GM21367 (cell line): Measurements from ENCODE around the gene COL4A5.
"Not testable (repeated sequence)": the region's sequence is repeated elsewhere in the genome, so short reads cannot be mapped to it uniquely, and the experiment has no call there.

Experiments used
- ATAC-seq: cut with Tn5 transposase; IDR thresholded peaks from one replicate; pipeline ENCODE4 v1.9.1; 2021; ENCODE audit not compliant: unreplicated experiment

The COL4A5 gene

DNA sequence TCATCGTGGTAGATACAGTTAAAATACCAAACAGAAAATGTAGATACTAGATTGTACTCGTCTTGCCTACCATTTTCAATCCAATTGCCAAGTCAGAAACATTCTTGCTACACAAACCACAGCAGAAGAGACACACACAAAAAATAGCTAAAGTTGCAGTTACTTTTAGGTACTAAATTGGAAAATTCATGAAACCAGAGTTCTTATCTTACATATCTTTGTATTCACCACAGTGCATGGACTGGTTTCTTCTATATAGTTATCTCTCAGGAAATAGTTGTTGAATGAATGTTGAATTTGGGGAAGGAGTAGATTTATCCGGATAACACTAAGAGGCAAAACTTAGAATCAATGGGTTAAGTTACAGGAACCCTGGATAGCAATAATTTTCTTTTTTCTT is 14.2 kb downstream of the COL4A5 start:
- no peak for ATAC-seq

DNA sequence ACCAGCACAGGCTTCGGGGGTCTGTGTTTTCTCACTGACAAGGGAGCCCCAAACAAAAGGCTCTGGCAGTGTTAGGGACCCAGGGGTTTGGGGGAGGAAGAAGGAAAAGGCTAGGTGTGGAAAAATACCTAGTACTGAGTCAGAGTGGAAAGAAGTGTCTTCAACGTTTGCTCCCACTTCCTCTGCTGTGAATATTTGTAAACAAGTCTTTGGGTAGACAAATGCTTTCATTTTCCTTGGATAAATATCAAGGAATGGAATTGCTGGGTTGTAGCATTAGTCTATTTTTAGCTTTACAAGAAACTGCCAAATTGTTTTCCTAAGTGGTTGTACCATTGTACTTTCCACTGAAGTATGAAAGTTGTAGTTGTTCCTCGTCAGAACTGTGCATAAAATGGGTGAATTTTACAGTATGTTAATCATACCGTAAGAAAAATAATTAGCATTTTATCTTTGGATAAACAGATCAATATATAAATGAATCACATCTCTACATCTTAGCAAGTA is 17.4 kb downstream of the COL4A5 start:
- no peak for ATAC-seq

DNA sequence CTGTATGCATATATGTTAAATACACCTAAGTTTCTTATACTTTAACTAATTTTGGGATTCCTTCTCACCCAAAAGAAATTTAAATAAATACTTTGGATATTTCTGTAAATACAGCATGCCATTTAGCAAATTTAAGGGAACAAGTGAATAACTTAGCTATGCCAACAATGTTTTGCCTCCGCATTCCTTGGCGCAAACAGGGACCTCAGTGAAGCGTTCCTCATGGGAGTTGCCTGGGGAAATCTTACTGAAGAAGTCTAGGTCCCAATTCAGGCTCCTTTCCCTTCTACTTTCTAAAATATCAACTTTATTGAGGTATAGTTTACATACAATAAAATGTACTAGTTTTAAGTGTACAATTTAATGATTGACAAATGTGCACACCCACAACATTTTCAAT is 25.0 kb downstream of the COL4A5 start:
- ATAC-seq: no peak

DNA sequence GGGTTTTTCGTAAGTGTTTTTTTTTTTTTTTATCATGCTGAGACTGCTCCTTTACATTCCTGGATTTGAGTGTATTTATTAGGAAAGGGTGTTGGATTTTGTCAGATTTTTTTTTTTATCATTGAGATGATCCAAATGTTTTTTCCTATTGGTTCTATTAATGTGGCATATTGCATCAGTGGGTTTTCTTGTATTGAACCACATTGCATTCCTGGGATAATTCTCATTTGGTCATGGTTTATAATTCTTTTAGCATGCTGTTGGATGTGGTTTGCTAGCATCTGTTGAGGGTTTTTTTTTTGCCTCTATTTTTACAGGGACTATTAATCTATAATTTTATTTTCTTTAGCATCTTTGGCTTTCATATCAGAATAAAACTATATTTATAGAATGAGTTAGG is 28.8 kb downstream of the COL4A5 start:
- ATAC-seq: no peak

DNA sequence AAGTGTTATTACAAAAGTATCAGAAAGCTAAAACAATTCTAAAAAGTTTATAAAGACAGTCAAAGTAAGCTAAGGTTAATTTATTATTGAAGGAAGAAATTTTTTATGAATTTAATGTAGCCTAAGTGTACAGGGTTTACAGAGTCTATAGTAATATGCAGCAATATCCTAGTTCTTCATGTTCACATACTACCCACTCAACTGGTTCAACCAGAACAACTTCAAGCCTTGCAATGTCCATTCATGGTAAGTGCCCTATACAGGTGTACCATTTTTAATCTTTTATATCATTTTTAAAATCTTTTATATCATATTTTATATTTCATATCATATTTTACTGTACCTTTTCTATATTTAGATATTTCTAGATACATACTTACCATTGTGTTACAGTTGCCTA is 34.3 kb downstream of the COL4A5 start:
- ATAC-seq: no peak

DNA sequence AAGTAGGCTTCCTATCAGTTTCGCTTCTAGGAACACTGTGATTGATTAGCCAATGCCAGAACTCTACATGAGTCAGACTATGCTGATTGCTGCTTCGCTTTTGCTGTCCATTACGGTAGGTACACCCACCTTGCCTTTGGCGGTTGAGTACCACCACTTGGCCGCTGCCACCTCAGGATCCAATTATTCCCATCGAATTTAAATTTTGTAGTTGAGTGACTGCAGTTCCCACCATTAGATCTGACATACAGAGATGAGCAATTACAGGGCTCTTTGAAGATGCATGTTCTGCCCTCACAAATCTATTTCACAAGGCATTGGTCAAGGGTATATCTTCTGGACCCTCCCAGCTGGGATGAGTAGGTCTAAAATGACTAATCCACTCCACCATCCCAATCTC is 41.9 kb downstream of the COL4A5 start:
- not testable (repeated sequence) for ATAC-seq

DNA sequence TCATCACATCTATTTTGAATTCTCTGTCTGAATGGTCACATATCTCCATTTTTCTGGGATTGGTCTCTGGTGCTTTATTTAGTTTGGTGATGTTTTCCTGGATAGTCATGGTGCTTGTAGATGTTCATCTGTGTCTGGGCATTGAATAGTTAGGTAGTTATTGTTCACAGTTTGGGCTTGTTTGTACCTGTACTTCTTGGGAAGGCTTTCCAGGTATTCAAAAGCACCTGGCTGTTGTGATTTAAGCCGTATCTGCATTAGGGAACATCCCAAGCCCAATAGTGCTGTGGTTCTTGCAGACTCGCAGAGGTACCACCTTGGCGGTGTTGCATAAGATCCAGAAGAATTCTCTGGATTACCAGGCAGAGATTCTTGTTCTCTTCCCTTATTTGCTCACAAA is 44.6 kb downstream of the COL4A5 start:
- no peak for ATAC-seq

DNA sequence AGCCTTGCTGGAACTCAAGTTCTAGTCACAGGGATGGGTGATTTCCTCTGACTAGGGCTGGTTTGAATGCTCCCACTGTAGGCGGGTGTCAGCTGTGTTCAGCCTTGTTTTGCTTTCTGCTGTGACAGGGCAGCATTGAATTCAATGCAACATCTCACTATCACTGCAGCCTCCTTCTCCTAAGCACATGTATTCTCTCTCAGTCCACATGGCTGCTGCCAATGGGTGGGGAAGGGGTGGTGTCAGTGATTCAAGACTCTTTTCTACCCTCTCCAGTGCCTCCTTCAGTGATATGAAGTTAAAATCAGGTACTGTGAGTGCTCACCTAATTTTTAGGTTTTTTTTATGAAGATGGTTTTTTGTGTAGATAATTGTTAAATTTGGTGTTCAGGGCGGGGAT is 46.3 kb downstream of the COL4A5 start:
- ATAC-seq: no peak

DNA sequence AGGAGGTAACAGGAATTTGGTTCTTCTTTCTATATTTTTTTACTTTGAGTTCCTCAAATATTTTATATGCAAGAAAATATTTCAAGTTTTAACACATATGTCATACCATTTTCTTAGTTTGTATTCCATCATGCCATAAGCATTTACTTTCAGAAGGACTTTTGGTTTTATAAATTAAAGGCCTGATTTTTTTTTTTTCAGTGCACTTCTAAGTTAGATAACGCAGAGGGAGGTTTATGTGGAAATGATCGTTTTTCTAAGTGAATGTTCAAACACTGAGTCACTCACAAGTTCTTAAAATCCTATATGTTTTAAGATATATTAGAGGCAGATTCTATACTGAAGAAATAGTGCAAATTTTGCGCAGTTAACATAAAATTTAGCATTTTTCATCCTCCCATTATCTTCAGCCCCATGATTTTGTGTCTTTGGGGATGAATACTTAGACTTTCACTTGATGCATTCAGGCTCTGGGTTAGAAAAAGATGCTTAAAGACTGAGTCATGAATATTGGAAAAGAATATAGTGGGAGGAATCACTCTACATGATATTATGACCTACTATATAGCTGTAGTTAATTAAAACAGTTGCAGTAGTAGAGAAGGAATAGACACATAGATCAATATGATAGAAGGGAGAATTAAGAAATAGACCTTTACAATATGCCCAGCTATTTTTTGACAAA is 54.9 kb downstream of the COL4A5 start:
- no peak for ATAC-seq

DNA sequence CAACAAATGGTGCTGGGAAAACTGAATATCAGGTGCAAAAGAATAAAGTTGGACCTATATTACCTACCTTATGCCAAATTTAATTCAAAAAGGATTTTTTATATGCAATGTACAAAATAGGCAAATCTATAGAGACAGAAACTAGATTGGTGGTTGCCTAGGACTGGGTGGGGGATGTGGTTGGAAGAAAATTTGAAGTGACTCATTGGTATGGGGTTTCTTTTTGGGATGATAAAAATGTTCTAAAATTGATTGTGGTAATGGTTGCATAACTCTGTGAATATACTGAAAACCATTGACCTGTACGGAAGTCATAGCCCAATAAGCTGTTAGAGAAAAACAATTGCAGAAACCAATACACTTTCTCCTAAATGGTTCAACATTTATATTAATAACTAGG is 72.1 kb downstream of the COL4A5 start:
- no peak for ATAC-seq

DNA sequence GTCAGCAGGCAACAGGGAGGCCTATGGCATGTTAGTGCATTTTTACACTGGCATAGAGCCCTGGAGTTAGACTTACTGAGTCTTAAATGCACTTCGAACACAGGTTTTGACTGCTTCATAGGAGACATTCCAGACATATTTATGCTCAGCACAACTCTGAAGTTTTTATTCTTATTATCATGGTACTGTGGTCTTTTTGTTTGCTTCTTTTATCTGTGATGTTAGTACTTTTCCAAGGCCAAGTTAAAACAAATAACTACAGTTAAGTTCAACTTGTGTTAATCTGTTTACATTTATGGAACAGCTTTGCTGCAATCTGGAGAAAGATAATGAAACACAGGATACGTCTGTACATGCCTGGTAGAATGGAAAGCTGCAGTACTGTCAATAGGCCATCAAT is 76.5 kb downstream of the COL4A5 start:
- no peak for ATAC-seq

DNA sequence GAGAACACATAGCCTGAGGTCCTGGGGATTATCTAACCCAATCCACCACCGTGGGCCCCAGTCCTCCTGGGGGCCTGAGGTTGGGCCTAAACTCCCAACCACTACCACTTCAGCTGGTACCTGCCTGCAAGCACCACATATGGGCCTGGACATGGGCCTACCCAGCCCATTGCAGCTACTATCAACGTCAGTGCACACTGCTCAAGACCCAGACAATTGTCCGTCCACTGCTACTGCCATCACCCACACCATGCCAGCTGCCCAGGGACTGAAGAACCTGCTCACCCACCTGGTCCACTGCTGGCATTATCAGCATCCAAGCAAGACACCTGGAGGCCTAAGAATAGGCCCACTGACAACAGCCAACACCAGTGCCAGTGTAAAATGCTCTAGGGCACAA is 88.1 kb downstream of the COL4A5 start:
- no peak for ATAC-seq

DNA sequence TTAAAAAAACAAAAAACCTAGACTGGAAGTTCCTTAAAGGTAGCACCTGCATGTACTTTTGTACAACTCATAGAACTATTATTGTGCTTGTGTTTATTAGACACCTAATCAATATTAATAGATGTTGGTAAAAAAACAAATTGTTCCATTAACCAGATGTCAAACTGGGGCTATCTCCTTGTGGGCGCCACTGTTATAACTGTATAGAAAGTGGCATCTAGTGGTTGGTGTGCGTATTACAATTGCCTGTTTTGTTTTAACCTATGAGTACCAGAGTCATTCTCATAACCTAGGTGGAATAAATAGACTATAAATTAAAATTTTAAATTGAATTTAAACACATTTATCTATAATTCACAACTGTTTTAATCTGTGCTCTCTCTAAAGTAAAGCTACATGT is 97.4 kb downstream of the COL4A5 start:
- no peak for ATAC-seq

DNA sequence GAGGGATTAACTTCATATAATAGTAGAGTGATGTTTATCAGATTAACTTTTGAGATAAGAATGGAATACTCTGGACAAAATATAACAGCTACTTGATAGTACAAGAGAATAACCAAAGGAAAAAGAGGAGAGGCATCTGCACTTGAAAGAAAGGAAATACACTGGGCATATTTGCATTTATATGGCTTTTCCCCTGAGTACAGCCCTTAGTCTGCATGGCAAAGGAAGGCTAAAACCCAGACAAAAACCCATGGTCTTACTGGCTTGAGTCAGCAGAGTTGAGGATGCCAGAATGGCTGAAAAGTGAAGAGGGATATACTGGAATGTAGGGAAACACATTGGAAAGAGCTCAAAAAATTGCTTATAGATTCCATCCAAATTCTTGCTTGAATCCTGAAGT is 101.6 kb downstream of the COL4A5 start:
- no peak for ATAC-seq

DNA sequence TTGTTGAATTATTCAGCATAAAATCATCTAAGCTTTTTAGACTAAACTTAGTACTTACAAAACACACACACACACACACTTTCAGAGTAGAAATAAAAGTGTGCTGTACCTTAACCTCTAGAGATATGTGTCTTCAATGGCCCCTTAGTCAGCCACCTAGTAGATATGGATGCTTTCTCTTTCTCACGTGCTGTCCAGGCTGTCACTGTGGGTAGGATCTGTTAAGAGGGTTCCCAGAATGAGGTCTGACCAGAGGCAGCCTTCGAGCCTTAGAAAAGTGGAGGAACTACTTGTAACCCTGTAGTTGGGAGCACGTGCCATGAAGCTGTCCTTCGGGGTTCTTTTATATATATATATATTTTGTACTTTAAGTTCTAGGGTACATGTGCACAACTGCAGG is 117.9 kb downstream of the COL4A5 start:
- no peak for ATAC-seq

DNA sequence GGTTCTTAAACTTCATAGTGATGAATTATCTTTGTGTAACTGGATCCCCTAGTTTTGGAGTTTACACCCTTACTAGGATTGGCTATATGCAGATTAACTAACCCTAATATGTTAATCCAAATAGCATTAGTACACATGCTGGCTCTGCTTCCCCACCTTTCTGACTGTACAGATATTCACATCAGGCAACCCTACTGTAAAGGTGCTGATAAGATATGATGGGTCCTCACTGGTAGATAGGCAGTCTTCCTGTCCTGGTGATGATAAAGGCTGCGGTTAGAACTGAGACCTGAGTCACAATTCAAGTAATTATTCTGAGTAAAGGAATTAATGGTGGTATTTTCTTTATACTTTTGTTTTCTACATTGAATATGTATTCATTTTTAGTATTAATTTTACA is 118.6 kb downstream of the COL4A5 start:
- no peak for ATAC-seq

DNA sequence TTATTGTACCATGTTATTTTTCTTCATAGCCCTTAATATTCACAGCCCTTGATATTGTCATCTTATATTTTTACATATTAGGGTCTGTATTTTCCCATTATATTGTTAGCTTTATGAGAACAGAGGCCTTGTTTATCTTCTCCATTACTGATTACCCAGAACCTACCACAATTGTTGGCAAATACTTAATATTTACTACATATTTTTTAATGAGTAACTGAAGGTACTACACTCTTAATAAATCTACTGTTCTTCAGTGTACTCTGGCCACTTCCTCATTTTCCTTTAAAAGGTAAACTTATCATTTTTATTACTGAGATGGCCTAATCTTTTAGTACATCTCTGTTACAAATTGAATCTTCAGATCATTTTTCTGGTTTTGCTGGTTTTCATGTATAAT is 133.5 kb downstream of the COL4A5 start:
- no peak for ATAC-seq

DNA sequence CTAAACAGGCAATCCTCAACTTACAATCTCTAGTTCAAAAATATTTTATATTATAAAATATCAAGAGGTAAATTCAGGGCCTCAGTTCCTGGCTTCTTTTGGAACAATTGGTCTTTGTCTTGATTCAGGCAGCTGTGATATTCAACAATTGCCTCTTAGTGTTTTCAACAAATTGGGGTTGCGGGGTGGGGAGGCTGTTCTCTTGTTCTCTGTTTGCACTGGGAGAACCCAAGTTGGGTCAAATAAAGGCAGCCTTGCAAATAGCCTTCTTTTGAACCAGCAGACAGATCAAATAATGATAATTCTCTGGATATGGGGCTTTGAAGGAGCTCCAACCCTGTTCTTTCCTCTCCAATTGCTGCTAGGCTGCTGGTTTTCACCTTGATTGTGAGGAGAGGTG is 142.5 kb downstream of the COL4A5 start:
- ATAC-seq: no peak

DNA sequence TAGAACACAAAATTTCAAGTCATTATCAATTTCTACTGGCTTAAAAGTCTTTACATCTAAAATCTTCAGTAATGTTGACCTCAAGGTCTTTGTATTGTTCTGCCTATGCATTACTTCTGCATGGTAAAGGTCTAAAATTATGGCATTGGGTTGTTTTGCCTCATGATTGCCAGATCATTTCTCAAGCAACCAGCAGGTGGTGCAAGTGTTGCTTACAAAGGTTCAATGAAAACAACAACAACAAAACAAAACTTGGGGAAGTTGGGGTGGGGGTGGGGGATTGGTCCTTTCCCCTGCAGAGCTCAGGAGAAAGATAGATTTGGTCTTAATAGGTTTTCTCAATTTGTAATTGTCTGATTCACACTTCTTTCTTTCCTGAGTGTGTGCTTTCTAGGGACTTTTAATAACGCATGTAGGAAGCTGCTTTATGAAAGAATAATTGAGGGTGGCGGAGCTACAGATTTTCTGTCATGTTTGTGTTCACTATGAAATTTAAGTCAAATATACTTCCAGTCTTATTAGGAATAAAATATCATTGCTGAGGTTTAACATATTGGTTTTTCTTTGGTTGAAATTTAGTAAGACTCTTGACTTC is 145.1 kb downstream of the COL4A5 start:
- no peak for ATAC-seq

DNA sequence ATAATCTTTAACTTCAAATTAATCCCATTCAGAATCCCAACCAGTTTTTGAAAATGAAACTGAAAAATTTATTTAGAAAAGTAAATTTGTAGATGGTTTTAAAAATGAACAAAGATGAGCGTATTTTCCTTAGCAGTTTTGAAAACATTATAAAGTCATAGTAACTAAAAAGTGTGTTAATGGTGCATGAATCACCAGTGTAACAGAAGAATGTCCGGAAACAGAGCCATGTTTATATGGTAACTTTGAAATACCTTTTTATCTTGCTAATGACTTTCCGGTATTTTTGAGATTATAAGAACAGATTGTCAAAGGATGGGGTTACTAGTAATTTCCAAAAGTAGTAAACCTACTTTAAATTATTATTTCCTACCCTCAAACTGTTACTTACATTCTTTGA is 150.9 kb downstream of the COL4A5 start:
- no peak for ATAC-seq

DNA sequence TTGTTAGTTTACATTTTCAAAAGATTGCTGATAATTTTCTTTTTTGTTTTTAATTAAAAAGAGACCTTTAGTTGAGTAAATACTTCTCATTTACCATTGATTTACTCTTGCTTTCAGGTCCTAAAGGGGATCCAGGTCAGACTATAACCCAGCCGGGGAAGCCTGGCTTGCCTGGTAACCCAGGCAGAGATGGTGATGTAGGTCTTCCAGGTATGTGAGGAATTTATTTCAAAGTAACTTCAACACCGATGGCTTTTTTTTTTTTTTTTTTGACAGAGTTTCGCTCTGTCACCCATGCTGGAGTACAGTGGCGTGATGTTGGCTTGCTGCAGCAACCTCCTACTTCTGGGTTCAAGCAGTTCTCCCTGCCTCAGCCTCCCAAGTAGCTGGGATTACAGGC is 161.6 kb downstream of the COL4A5 start:
- no peak for ATAC-seq

DNA sequence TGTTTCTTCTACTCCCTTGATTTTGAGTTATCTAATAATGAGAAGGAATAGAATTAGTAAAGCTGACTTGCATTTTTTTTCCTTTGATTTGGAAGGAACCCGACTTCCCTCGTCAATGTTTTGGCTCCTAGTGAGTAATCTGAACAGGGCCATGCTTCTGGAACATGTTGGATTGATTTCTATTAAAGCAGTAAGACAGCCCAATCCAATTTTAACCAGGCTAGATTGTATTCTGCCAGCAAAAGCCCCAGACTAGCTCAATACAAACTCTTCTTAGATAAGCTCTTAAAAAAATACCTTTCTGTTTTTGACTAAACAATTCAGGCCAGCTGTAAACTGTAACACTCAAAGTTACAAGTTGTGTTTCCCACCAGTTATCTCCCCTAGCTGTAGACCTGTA is 170.5 kb downstream of the COL4A5 start:
- no peak for ATAC-seq

DNA sequence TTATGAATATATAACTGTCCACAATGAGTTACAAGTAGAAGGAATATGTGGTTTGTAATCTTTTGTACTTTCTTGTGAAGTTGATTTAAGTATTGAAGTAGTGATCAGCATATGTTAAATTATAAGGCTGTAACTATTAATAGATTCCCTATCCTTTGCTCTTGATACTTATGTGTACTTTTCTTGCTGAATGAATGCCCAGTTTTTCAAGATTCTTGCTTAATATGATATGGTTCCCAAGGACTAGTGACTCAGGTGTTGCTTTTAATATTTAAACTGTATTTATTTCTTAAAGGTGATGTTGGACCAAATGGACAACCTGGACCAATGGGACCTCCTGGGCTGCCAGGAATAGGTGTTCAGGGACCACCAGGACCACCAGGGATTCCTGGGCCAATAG is 175.0 kb downstream of the COL4A5 start:
- ATAC-seq: no peak
